ENCODE data around the gene TREM1.

DNA sequence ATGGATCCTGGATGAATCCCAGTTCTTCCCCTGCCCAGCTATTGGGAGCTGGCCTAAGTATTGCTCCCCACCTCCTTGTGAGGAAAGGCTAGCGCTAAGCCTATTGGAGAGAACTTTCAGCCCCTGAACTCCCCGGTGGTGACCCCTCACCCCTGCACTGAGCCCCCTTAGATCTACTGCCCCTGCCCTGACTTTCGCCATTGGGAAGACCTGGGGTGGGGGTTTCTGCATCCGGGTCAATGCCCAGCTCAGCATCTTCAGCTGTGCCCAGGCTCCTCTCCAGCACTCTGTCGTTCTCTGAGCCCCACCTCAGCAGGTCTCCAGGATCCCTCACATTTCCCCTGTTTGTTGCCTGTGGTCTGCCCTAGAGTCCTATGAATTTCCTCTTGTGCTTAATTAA is 49.4 kb downstream of the TREM1 start:
- TF ChIP-seq CTCF (IDR thresholded peaks at IDR 0.05) (no peak), POLR2A (IDR thresholded peaks at IDR 0.05) (no peak)

All from breast epithelium (tissue), 3 donors.